ENCODE results near the gene UGT1A4.

UGT1A4 gene

DNA sequence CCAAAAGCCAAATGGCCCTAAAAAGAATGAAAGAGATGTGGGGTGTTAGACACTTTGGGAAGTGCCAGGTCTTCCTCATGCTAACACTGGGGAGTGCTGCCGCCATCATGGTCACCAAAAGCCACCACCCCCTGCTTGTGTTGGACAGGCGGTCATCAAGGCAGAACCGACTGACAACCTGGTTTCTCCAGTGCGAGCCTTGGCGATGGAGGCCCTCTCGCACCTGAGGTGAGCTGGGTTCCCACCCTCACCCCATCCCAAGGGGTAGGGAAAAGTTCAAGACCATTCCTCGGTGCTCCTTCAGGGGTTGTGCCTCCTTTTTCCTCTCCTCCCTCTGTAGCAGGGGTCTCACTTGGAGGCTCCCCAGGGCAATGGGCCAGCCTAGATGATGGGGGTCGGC, 93.2 kb downstream of the UGT1A4 start:
- DNase-seq (ENCODE audit: low read depth), result no peak

DNA sequence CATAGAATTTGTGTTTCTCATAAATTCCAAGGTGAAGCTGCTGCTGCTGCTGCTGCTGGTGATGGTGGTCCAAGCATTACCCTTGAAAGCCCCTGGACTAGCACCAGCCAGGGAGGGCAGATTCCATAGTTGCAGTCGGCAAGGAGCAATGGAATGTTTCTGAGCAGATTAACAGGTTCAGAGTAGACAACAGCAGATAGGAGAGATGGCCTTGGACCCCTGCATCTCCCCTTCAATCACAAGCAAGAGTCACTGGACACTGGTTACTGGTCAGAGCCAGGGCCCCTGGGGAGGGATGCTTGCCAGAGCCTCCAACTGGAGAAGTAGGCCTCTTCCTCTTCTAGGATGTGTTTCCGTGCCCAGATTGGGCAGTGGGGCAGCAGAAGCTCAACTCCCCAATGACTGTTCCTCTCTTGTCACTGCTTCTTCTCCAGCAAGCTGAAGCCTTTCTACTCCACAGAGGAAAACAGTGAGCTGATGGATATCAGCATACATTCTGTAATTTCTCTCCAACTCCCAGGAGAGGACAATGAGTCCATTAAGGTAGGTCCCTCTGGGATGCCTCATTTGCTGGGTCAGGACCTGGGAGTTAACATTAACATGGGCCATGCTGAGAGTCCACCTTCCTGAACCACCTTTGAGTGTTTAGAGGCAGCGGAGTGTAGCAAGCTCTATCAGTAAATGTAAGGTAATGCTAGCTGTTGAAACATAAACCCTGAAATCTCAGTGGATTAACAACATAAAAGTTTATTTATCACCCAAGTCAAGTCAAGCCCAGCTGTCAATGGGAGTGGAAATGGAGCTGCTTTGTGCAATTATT, 94.9 kb downstream of the UGT1A4 start:
- DNase-seq (ENCODE audit: low read depth), result no peak

DNA sequence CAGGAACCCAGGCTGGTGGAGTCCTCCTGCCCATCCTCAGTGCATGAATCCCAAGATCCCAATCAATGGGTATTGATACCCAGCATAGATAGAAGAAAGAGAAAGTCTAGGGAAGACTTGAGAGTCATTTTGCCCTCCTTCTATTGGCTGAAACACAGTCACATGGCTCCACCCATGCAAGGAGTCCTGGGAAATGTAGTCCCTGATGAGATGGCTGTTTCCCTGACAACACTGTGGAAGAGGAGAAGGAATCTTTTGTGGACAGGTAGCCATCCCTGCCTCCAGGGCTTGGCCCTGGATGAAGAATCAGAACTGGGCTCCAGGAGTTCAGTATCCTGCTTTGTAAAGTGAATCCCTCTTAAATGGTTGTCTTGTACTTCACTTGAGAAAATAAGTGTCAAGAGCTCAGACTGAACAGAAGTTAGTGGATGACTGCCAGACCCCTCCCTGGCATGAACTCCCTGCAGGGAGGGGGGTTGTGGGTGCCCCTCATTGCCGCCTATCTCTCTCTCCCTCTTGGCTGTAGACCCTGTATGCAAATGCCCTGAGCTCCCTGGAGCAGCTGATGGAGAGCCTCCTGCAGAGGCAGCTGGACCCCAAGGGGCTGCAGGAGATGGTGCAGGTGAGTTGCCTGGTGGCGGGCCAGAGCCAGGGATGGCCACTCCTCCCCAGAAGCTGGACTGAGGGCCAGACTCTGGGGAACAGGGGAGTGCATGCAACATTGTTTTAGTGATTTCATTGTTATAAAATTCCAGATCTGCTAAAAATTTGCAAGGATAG, 95.7 kb downstream of the UGT1A4 start:
- no peak for DNase-seq (ENCODE audit: low read depth)

GRCh38 chr2:233815861-233816260, 97.3 kb downstream of the UGT1A4 start:
- no peak for DNase-seq (ENCODE audit: low read depth)

DNA sequence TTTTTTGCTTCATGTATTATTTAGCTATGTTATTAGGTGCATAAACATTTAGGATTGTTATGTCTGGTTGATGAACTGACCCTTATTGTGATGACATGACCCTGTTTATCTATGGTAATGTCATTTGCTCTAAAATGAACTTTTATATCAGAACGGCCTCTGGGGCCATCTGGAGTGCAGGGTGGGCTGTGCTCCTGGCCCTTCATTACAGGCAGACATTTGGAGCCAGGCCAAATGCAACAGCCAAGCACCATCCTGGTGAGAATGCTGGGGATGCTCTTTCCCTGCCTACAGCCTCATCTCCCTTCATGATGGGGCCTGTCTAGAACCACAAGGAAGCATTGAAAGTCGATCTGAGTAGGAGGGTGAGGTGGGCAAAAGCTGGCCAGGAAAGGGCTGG, 97.8 kb downstream of the UGT1A4 start:
- DNase-seq (ENCODE audit: low read depth), result no peak

DNA sequence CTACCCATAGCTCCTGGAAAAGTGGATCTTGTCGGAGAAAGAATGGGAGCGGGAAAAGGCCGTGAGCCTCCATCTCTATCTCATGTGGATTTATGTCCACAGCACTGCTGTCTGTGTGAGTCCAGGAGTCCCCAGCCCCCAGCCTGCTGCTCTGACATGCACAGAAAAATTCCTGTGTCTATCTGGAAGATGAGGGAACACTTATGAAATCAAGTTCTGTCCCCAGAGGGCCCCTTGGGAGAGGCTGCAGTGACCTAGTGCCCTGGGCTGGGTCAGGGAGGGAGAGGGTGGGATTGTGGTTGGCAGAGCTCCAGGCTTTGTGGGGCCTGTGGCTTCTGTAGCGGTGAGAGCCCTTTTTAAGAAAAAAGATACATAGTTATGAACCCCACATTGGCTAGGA, 98.2 kb downstream of the UGT1A4 start:
- no peak for DNase-seq (ENCODE audit: low read depth)

DNA sequence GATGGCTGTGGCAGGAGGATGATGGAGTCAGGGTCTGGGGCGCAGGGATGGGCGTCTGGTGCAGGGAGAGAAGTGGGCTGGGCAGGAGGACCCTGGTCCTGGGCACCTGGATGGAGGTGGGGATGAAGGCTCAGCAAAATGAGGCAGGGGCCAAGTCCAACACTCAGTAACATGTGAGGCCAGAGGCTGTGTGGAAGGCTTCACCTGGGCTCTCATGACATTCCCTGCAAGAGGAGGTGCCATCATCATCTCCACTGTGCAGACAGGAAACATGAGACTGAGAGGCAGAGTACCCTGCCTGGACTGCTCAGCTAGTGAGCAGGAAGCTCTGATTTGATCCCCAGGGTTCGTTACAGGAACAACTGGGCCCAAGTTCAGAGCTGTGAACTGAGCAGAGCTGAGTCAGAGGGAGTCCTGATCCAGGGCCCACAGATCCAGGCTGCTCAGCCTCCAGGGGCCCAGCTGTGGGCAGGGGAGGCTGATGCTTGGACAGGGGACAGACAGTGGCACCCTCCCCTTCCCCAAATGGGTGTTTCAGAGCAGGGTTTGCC, 98.9 kb downstream of the UGT1A4 start:
- no peak for DNase-seq (ENCODE audit: low read depth)

GRCh38 chr2:233817995-233818638, 99.6 kb downstream of the UGT1A4 start:
- no peak for DNase-seq (ENCODE audit: low read depth)

GRCh38 chr2:233818639-233819621, 100.4 kb downstream of the UGT1A4 start:
- no peak for DNase-seq (ENCODE audit: low read depth)

DNA sequence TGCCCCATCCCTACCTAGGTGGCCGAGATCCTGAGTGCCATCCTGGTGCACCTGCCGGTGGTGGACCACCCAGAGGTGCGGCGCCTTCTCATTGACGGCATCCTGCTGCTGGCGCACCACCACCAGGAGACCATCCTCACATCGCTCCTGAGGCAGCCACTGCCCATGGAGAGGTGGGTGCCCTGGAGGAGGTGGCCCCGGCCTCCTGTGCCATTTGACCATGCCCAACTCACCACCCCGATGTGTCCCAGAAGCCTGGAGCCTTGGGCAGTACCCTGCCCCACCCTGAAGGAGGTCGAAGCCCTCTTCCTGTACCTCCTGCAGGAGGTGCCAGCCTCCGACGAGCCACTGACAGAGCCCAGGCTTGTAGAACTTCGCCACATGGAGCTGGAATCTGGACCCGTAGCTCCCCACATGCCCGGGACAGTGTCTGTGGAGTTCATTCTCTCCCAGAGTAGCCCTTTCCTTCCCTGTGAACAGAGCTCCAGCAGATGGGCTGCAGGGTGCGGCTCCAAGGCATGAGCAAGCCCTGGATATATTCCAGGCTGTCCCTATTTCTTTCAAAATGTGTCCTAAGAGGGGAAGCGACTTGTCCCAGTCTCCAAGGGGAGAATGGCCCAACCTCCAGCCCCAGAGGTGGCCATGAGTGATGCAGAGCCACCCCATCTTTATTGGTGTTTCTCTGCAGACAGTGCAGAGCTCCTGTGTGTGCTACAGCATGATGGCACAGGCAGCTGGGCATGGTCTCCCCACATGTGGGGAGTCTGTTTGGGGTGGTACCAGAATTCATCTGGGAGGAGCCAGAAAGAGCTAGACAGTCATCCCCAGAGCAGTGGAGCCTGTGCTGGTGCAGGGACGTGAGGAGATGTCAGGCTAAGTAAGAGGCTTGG, 101.6 kb downstream of the UGT1A4 start:
- DNase-seq (ENCODE audit: low read depth), result no peak

- no peak for DNase-seq (ENCODE audit: low read depth)
Observed at GRCh38 chr2:233820774-233821105, 102.2 kb downstream of the UGT1A4 start.

- no peak for DNase-seq (ENCODE audit: low read depth)
Observed at GRCh38 chr2:233821196-233821595, 102.7 kb downstream of the UGT1A4 start.

DNA sequence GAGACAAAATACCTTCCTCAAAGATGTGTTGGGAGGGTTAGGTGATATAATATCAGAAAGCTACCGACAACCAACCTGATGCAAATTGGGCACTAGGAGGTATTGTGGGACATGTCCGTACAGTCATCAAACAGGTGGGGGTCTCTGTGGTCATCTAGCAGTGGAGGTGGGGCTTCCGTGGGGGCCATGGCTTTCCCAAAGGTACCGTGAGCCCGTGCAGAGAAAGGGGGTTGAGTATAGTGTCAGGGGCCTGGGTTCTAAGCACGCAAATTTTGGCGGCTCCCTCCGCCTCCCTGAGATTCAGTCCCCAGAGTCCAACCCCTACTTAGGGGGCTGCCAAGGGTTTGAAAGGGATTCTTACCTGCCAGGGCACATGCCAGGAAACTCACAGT, 103.2 kb downstream of the UGT1A4 start:
- no peak for DNase-seq (ENCODE audit: low read depth)

DNA sequence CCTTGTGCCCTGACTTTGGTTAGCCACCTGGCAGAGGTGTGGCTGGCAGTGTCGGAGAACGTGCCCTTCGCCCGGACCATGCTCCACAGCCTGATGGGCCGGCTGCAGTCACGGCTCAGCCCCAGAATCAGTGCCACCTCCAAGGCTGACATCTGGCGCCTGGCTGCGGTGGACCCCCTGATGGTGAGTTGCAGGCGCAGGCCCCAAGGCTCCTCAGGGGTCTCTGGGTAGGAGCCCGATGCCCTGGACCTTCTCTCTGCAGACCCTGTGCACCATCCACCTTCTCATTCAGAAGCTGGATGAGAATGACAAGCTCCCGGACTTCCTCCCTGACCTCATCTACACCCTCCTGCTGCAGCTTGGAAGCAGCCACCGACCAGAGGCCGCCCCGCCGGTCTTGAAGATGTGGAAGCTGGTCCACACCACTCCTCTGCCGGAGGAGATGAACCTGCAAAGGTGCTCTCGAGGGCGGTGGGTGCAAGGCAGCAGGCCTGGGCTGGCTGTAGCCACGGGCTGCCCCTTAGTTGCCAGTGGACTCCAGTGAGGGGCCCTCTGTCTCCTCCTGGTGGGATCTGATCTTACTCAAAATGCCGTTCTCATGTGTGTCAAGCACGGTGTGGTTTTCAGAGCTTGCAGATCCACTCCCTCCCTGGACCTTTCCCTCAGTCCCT, 103.7 kb downstream of the UGT1A4 start:
- DNase-seq (ENCODE audit: low read depth), result no peak
